ENCODE results near the gene TGFBR3L.
A peak's percentile ranks its signal among the peaks of the same experiment; 100 is the strongest.
"Not testable (repeated sequence)": the region's sequence is repeated elsewhere in the genome, so short reads cannot be mapped to it uniquely, and the experiment has no call there.

The TGFBR3L gene

GRCh38 chr19:7918615-7919421 is 4.2 kb downstream of the TGFBR3L start:
- no peak for DNase-seq

- DNase-seq, result peak; percentile 90
Measured at GRCh38 chr19:7919610-7920518, 5.2 kb downstream of the TGFBR3L start, which contains the start of gene SNAPC2. Gene SNAPC2, plus strand, starts transcription at chr19:7920338. Its CDS starts 29 bp downstream, at chr19:7920367.

GRCh38 chr19:7920519-7921301 is 6.1 kb downstream of the TGFBR3L start:
- peak; percentile 90 for DNase-seq

GRCh38 chr19:7921302-7921966 is 6.8 kb downstream of the TGFBR3L start:
- no peak for DNase-seq

- DNase-seq, result no peak
Measured at GRCh38 chr19:7921967-7922835, 7.6 kb downstream of the TGFBR3L start.

- DNase-seq, result no peak
Measured at GRCh38 chr19:7922836-7923195, 8.2 kb downstream of the TGFBR3L start.

- DNase-seq, result no peak
Measured at GRCh38 chr19:7923295-7924191, 8.9 kb downstream of the TGFBR3L start.

- no peak for DNase-seq
Measured at GRCh38 chr19:7924241-7924640, 9.6 kb downstream of the TGFBR3L start.

GRCh38 chr19:7924651-7925170 is 10.1 kb downstream of the TGFBR3L start:
- no peak for DNase-seq

GRCh38 chr19:7925171-7925851 is 10.7 kb downstream of the TGFBR3L start:
- peak; percentile 63 for DNase-seq

GRCh38 chr19:7926021-7926726 is 11.5 kb downstream of the TGFBR3L start, which contains the start of gene CTXN1:
Gene CTXN1, minus strand, starts transcription at chr19:7926135. Its CDS starts 597 bp downstream, at chr19:7925538.
- peak; percentile 35 for DNase-seq

GRCh38 chr19:7926727-7927604 is 12.3 kb downstream of the TGFBR3L start:
- DNase-seq, result no peak

- DNase-seq, result no peak
Measured at GRCh38 chr19:7927605-7928333, 13.1 kb downstream of the TGFBR3L start.

- no peak for DNase-seq
Measured at GRCh38 chr19:7928334-7928706, 13.7 kb downstream of the TGFBR3L start.

- DNase-seq, result no peak
Measured at GRCh38 chr19:7928741-7929701, 14.4 kb downstream of the TGFBR3L start.

- not testable (repeated sequence) for DNase-seq
Measured at GRCh38 chr19:7930030-7930429, 15.4 kb downstream of the TGFBR3L start.

All from DMS79 treated with DMSO at 0.1 percent for 48 hours (cell line).